Measurements from ENCODE around the gene CRTC2. TPM values are rescaled to one million over a fixed set of nuclear protein-coding genes. Genes with fewer than 3 reads are reported as not detected.

CRTC2 gene
- total and polyA plus RNA-seq, 2 of the 4 experiments (the other 2 are of a cell fraction), result 2.7 to 20.1 TPM

GRCh38 chr1:153985341-153985912 is 27.0 kb upstream of the CRTC2 start (continued):
- TF ChIP-seq CTCF (conservative IDR thresholded peaks at IDR 0.05; ENCODE audit: low read depth, low read length), result no peak

Data from IMR-90 (cell line).